GM18861 (cell line): Measurements from ENCODE around the gene BBS9.

ENCODE experiments used
- ATAC-seq: cut with Tn5 transposase; IDR thresholded peaks from one replicate; pipeline ENCODE4 v1.9.1; 2021; ENCODE audit not compliant: unreplicated experiment

BBS9 gene

DNA sequence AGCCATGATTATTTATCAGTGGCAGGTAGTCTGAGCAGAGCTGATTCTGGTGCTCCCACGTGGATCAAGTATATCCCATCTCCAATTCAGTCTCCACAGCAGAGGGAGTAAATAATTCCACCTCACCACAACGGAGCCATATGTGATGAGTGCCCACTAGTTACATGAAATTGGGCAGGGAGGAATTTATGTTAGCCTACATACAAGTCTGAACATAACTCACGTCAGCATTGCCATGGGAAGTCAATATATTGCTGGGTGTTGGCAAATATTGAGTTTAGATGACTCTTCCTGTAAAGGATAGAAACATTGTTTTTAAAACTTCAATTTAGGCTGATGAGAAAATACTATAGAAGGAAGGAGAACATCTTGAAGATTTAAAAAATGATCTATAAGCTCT lies 507.0 kb downstream of the BBS9 start:
- ATAC-seq: no peak

DNA sequence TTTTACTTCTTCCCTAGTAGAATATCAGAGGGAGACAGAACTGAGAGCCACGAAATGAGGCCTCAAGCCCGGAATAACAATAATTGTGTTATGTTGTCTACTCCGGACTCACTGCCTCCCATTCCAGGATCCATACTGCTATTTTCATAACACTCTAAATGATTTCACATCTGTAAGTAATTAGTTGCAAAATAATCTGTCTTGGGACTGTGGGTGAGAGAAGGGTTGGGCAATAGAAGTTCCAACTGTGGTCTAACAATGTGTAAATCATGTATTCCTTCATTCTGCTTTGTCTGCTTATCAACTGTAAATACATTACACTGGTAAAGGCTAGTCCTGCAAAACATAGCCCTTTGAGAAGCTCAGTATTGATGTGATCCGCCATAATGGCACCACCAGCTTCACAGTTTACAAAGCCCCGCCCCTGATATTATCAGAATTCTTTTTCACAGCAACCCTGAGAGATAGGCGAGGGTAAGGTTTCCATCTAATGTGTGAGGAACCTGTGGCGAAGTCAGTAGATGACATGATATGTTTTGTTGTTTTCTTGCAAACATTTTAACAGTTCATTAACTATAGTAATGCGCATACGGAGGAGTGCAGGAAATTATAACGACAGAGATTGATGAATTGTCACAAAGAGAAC lies 510.3 kb downstream of the BBS9 start:
- no peak for ATAC-seq

DNA sequence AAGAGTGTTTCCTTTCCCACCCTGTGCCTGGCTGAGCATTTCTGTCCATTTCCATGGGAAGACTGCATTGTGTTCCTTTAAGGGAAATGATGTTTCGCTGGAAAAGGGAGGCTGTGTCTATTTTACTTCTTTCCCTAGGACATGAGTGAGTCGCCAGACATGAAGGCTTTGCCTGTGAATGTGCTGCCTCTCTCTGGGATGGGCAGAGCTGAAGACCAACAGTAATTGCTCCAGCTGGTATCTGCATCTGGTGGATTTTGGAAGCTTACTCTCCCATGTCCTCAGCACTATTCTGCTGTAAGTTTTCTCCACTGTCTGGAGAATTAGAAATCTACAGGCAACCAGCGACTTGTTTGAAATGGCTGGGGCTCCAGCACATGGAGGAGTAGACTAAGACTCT lies 511.4 kb downstream of the BBS9 start:
- ATAC-seq: no peak

- ATAC-seq: no peak
These were observed 512.9 kb downstream of the BBS9 start for GRCh38 chr7:33642312-33642711.

DNA sequence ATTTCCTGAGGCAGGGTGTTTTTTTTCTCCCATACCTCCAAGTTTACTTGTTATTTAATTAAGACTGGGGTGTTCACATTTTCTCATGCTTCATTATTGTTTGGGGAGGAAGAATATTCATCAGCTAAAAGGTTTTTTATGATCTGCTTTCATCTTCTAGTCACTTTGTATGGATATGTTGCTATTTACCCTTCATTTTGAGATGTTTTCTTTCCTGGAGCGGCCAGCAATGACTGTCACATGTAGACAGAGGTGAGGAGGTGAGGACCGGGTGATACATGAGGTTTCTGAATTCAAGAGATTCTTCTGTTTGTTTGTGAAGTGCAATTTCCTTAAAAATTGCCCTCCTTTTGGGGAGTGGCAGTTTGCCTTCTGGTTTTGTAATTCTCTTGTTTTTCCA lies 514.2 kb downstream of the BBS9 start:
- ATAC-seq: no peak

DNA sequence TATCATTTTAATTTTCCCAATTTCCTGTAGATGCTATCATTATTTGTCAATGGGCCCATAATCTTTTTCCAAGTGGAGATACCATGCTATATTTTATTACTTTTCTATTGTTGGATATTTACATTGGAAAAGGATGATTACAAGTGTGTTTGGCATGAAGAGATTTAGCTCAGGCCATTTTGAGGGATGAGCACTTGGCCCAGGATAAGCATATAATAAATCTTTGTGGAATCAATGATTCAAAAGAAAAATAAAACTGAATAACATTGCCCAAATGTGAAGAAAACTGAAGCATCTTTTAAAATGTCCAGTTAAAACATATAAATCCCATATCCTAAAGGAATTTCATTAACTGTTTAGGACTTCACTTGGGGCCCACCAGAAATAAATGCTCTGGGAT lies 515.1 kb downstream of the BBS9 start:
- ATAC-seq: no peak

GRCh38 chr7:33645104-33645503 lies 515.7 kb downstream of the BBS9 start:
- no peak for ATAC-seq

DNA sequence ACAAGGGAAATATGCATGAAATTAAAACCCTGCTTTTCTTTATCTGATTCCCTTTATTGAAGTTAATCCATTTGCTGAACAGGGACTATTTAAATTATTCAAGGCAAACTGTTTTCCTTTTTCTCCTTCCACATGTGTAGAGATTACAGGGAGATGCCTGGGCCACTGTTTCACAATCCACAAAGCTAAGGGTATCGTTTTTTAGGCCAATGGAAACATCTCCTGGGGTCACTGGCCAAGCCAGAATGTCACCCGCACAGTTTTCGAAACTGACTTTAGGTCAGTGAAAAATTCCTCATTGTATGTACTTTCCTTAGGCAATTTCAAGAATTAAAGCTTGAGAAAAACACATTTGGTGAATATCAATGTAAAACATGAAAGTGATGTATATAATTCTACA lies 516.8 kb downstream of the BBS9 start:
- ATAC-seq: no peak

GRCh38 chr7:33646891-33647391 lies 517.6 kb downstream of the BBS9 start:
- no peak for ATAC-seq

- no peak for ATAC-seq
These were observed 520.4 kb downstream of the BBS9 start for GRCh38 chr7:33649476-33650441.

DNA sequence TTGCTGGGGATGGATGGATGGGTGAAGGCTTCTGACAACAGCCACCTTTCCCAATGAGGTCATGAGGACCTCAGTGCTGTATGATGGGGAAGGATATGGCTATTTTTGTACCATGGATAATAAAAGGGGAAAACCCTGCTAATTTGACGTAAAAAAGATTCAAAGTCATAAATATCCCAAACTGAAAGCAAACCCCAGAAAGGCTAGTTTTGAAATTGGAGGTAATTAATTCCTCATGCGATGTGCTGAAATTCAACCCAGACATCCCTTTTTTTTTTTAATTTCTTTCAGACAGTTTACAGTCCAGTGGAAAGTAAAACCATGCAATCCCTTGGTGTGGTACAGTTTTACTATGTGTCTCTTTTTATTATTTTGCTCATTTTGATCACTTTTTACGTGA lies 521.5 kb downstream of the BBS9 start:
- no peak for ATAC-seq

- ATAC-seq: no peak
These were observed 522.7 kb downstream of the BBS9 start for GRCh38 chr7:33651998-33652515.

- no peak for ATAC-seq
These were observed 525.3 kb downstream of the BBS9 start for GRCh38 chr7:33654676-33655075.
